DLD1 (cell line): ENCODE measurements around the gene PAM16.

Experiments
- in situ Hi-C: cut with HindIII; loops from 2 replicates; pipeline ENCODE4 v1.10.0; 2017; ENCODE audit warnings: low sequenced_read_pairs

Gene PAM16

DNA sequence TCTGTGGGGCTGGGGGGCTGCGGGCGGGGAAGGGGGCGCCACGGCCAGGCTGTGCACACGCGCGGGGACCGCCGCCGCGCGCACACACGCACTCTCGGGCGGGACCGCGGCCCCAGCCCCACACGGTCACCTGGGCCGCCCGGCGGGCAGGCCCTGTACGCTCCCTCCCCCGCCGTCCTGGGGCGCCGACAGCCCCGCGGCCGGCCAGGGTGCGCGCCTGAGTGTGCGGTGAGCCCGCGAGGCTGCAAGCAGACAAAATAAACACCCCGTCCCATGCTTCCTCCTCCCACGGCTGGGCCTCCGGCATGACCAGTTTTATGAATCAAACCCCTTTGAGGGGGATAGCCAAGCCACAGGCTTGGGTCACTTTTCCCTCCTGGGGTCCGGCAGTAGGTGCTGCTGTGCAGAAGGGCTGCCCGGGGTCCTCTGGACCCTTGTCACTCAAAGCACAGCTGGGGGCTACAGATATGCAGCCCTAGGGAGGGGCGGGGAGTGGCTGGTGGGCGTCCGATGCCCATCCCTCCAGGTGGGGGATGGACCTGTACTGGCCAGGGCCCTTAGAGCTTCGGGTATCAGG, 21.0 kb upstream of the PAM16 start:
- in situ Hi-C loops: no loop called here

DNA sequence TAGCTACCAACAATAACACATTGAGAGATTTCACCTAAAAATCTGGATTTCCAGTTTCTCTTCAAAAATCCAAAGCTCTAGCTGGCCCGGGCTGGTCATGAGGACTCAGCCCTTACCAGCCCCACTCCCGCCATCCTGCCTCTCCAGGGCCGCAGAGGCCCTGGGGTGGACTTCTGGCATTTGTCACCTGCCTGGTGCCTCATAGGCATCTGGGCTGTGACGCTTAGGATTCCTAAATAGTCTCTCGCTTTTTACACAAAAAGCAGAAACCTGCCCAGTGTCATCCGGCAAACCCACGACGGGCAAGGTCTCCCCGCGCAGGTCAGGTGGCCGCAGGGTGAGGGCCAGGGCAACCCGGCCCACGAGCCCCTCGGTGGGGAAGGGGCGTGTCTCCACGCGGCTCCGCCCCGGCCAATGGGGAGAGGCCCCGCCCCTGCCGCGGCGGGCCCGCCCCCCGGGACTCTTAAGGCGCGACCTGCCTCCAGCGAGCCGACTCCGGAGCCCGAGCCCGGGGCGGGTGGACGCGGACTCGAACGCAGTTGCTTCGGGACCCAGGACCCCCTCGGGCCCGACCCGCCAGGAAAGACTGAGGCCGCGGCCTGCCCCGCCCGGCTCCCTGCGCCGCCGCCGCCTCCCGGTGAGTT, 20.4 kb upstream of the PAM16 start, which contains the start of gene VASN:
TSS of gene VASN (plus strand) at position 492 of the 644 bp plus-strand sequence. CDS start 9,030 bp downstream, outside the sequence.
- in situ Hi-C loops: no loop called here

DNA sequence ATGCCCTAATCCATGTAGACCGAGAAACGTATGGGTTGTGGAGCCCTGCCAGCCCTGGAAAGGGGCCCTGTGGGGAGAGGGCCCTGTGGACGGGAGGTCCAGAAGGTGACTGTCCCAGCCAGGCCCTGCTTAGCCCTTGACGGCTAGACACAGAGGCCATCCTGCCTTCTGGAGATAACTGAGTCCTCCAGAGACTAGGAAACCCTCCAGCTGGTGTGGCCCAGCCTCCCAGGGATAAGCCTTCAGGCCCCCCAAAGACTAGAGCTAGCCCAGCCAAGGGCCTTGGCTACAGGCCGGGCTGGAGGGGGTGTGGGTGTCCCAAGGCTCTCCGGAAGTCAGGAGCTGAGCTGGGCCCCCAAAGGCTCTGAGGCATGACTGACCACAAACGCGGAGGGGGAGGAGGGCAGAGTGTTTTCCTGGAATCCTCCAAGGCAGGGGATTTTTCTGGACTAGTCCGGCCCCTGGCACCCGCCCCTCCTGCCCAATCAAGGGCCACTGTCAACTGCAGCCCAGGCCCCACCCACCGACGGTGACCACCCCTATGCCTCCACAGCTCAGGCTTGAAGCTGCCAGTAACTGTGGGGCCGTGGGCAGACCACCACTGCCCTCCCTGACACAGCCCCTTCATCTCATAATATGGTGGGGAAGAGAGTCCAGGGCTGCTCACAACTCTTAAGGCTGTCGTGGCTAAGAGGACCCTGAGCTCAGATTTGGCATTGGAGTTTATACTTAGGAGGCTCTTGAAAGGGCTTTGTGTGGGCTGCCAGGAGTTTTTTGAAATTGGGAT, 19.6 kb upstream of the PAM16 start:
- in situ Hi-C loops: no loop called here

- in situ Hi-C loops: no loop called here
These were observed 19.0 kb upstream of the PAM16 start for GRCh38 chr16:4370151-4370550.

DNA sequence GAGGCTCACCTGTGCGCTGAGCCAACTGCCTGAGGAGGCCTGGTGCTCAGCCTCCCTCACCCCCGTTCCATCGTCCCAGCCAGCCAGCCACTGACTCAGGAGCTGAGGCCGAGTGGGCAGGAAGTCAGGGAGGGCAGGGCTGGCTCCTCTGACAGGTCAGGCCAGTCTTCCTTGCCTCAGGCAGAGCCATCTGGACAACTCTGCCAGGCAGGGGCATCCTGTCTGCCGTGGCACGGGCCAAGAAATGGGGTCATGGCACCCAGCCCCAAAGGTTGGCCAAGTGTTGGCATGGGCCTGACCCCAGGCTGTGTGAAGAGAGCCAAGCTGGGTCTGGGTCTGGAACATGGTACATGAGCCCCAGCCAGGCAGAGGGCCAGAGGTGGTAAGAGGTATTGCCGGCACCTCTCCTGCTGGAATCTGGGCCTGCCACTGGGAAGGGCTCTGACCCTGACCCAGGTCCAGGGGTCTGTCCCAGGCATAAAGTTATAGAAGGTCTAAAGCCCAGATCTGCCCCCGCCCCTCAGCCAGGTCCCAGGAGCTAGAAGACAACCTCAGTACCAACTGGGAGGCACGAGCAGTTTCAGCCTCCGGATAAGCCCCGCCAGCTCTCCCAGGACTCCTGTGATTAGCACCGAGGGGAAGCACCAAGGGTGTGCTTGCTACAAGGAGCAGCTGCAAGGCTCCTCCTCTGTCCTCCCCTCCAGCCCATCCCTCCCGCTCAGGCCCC, 18.0 kb upstream of the PAM16 start:
- in situ Hi-C loops: no loop called here

DNA sequence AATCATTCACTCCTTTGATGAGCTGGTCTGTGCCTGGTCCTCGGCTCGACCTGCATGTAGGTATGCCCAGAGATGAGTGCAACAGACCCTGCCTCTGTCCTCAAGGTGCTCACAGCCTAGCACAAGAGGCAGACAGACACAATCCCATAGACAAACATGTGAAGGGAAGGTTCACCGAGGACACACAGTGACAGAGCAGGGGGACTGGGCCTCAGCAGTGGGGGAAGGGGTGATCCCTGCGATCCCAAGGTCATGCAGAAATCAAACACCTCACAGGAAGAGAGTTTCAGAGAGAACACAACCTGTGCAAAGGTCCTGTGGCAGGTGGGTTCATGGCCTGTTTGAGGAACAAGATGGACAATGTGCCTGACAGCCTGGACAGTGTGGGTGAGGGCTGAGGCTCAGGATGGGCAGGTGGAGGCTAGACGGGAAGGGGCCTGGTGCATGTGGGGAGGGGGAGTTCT, 16.3 kb upstream of the PAM16 start:
- in situ Hi-C loops: no loop called here

DNA sequence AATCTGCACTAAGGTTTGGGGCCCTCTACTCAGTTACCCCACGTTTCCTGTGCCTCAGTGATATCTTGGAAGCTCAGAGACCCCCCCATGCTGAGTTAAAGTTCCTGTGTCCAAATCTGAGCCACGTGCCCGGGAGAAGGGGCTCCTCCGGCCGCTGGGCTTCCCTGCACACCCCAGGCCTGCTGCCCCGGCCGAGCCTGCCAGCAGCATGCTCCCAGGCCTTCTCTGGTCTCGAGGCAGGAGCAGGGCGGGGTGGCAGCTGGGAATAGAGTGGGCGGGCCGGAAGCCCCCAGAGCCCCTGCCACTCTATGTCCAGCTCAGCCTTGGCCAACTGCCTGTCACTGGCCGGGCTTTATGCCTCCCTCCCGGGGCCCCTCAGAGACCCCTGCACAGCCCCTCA, 14.9 kb upstream of the PAM16 start:
- in situ Hi-C loops: no loop called here

DNA sequence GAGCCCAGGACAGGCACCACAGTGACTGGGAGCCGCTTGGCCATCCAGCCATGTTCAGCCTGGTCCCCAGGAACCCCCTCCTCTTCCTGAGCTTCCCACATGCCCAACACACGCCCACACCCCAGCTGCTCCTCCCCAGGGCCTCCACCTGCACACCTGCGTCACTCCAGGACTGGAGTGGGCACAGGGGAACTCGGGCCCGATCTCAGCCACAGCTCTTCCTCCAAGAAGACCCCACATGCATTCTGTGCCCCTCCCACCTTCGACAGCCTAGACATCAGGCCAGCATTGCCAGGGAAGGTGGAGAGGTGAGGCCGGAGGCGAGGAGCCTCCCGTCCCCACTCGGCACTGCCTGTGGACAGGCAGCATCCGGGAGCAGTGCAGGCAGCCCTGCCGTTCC, 14.5 kb upstream of the PAM16 start:
- in situ Hi-C loops: no loop called here

DNA sequence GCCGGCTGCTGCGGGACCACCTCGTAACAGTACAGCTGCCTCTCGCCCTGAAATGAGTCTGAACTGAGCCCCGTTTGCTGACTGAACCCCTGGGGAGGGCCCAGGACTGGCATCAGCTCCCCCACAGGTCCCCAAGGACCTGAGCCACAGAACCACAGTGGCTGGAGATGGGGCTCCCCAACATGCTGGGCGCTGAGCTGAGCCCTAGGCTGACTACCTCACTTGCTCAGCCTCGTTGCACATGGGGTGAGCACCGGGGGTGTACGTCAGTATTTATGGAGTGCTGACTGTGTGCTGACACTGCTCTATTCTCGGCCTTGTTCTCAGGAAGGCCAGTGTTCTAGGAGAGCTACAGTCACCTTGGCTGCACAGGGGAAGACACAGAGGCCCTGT, 13.9 kb upstream of the PAM16 start:
- in situ Hi-C loops: no loop called here

DNA sequence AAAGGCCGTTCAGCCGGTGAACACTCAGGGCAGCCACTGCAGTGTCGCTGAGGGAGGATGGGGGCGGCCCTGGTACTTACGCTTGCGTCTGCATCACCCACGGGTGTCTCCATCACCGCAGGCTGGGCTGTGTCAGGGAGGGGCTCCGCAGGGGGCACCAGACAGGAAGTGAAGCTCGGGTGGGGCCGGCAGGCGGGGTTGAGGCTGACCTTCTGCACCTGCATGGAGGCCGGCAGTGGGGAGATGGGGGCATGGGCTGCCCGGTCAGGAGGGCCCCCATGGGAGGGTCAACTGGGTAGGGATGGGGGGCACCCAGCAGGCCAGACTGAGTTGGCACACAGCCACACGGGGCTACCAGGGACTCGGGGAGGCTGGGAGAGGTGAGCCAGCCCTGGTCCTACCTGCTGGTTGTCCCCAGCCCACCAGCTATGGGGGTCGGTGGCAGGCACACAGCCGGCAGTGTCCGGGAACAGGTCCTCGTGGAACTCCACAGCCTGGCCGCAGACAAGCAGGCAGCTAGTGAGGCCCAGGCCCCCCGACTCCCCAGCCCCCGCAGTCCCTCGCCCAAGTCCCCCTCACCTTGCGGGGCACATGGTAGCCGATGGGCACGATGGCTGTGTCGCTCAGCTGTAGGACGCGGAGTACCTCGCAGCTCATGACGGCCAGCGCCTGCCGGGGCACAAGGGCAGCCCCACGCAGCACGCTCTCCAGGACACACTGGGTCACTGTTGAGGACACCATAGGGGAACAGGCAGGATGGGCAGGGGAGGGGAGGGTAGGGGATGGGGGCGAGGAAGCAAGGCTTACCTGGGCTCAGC, 13.3 kb upstream of the PAM16 start:
- in situ Hi-C loops: no loop called here

DNA sequence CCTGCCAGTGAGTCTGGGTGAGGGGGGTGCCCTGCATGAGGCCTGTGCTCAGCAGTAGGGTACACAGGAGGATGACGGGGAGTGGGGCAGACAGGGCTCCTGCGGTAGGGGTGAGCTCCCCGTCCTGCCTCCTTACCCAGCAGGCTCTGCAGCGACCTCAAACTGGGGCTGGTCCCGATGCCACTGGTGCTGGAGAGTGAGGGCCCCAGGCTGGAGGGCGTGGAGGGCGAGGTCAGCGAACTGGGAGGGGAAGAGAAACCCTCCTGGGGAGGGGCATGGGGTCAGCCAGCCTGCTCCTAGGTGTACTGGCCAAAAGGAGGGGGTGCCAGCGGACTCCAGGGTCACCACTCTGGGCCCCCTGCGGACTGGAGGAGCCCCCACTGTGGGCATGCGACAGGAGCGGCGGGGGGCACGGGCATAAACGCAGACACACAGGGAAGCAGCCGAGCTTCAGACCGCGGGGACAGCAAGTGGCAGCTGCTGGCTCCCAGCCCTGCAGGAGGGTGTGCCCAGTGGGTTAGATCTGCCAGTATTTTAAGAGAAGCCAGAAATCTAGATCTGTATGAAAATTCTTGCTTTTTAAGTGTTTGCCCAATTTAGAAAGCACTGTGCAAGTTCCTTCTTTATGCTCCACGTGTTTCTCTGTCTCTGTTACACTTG, 11.5 kb upstream of the PAM16 start:
- in situ Hi-C loops: no loop called here

DNA sequence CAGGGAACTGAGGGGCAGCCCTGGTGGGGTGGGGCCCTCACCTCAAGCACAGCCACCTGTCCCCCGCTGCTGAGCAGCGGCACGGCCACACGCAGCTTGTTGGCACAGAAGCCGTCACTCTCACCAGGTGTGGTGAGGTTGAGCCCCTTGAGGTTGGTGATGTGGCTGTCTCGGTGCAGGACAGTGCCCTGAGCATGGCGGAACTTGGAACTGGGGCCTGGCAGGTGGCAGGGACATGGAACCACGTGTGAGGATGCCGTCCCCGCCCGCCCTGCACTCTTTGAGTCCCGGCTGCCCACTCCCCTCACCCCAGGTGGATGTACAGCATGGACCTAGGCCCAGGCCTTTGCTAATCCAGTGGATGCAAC, 10.8 kb upstream of the PAM16 start:
- in situ Hi-C loops: no loop called here

- in situ Hi-C loops: no loop called here
These were observed 10.2 kb upstream of the PAM16 start for GRCh38 chr16:4361033-4361943.

DNA sequence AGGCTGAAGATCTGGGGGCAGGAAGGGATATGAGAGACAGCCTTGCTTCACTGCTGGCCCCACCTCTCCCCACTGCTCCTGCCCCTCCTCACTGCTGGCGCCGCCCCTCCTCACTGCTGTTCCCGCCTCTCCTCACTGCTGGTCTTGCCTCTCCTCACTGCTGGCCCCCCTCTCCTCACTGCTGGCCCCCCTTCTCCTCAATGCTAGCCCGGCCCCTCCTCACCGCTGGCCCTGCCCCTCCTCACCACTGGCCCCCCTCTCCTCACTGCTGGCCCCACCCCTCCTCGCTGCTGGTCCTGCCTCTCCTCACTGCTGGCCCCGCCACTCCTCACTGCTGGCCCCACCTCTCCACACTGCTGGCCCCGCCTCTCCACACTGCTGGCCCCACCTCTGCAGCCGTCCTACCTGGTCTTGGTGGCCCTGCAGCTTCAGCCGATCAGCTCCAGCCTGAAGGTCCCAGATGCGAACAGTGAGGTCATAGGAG, 9.5 kb upstream of the PAM16 start:
- in situ Hi-C loops: no loop called here

GRCh38 chr16:4359914-4360313, 8.8 kb upstream of the PAM16 start:
- in situ Hi-C loops: no loop called here

DNA sequence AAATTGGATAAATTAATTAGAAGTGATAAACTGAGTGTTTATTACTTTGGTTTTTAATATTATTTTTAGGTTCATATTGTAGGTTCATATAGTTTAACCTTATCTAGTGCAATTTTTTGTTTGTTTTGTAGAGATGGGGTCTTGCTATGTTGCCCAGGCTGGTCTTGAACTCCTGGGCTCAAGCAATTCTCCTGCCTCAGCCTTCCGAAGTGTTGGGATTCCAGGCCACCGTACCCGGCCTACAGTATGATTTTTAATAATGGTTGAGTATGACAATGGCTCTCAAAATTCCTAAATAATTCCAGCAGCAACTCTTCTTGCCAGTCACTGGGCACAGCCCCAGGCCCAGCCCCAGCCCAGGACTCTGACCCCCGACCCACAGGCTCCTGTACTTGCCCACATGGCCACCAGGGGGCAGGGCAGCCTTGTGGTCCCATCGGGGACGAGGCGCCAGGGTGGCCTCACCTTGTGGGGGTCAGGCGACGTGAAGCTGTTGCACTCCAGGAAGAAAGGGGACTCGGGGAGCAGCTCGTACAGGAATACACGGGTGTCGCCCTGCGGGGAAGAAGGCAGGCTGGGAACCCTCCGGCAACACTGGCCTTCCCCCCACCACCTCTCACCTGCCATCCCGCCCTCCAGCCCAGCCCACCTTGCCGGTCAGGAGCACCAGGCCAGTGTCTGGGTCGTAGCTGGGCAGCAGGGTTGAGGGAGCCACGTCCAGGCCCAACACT, 7.9 kb upstream of the PAM16 start:
- in situ Hi-C loops: no loop called here

GRCh38 chr16:4358236-4358635, 7.1 kb upstream of the PAM16 start:
- in situ Hi-C loops: no loop called here

DNA sequence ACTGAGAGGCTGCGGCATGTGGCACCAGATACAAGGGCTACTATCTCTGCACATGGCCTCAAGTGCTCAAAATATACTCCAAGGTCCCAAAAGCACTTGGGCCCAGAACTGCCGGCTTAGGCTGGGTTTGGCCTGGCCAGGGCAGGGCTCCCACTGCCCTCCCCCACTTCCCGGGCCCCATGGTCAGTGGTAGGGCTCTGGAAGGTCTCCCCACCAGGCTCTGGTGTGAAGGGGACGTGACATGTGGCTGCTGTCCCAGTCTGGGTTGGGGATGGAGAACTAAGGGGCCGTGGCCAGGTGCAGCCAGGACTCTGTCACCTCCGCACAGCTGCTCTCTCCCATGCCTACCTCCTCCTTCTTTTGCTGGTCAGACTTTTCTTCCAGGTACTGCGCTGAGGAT, 5.7 kb upstream of the PAM16 start:
- in situ Hi-C loops: no loop called here
